PC-3 (cell line): ENCODE data around the gene IST1. TPM values are rescaled to one million over a fixed set of nuclear protein-coding genes. Genes with fewer than 3 reads are reported as not detected.

ENCODE experiments used
- ATAC-seq: fragments of 200-7000 bp; cut with Tn5 transposase; 2 replicates; pipeline ENCODE4 v1.9.1; 2020; ENCODE audit warnings: mild to moderate bottlenecking, moderate library complexity
- BruUV-seq: library from RNA; stranded (reverse); fragments of 400-500 nt; replicated peaks from 2 replicates; lab custom pipeline; 2021; lab: Mats Ljungman, UMichigan
- CTCF ChIA-PET: fragments of 300-600 bp; sonication (Branson Sonifier 250); formaldehyde crosslinking; loops from one replicate; lab custom pipeline; 2022; ENCODE audit warnings: antibody characterized with exemption; lab: Charles Lee
- POLR2A ChIA-PET: fragments of 300-600 bp; sonication (Branson Sonifier 250); formaldehyde crosslinking; loops from one replicate; lab custom pipeline; 2022; ENCODE audit warnings: antibody characterized with exemption; ENCODE audit not compliant: unreplicated experiment; lab: Charles Lee
- DNase-seq: peaks from one replicate; pipeline ENCODE4 v3.0.0-alpha.2; 2015
- H2AFZ ChIP-seq: fragments of 300-600 bp; sonication (generic); 2 replicates; pipeline ENCODE4 v1.6.0; 2016; ENCODE audit warnings: antibody characterized with exemption, low read length
- H3F3A ChIP-seq: fragments of 300-600 bp; sonication (generic); one replicate; pipeline ENCODE4 v1.6.0; 2017; ENCODE audit warnings: antibody characterized with exemption, low read length, control low read depth, mild to moderate bottlenecking; ENCODE audit not compliant: unreplicated experiment
- H3K27ac ChIP-seq: fragments of 300-600 bp; sonication (generic); 2 replicates; pipeline ENCODE4 v1.5.1; 2016; ENCODE audit warnings: mild to moderate bottlenecking, low read length
- H3K27me3 ChIP-seq: fragments of 300-600 bp; sonication (generic); 2 replicates; pipeline ENCODE4 v1.6.1; 2016; ENCODE audit warnings: low read length, mixed read lengths
- H3K36me3 ChIP-seq: fragments of 300-600 bp; sonication (generic); 2 replicates; pipeline ENCODE4 v1.6.1; 2016; ENCODE audit warnings: low read depth, mixed run types, low read length, mixed read lengths
- H3K4me1 ChIP-seq: fragments of 300-600 bp; sonication (generic); 2 replicates; pipeline ENCODE4 v1.5.1; 2016; ENCODE audit warnings: low read length; ENCODE audit not compliant: insufficient read depth
- H3K4me2 ChIP-seq: fragments of 300-600 bp; sonication (generic); 2 replicates; pipeline ENCODE4 v1.6.0; 2016; ENCODE audit warnings: low read length
- H3K4me3 ChIP-seq: fragments of 300-600 bp; sonication (generic); 2 replicates; pipeline ENCODE4 v1.5.1; 2016; ENCODE audit warnings: mild to moderate bottlenecking, low read length, mixed read lengths
- H3K79me2 ChIP-seq: fragments of 300-600 bp; sonication (generic); 2 replicates; pipeline ENCODE4 v1.6.1; 2017; ENCODE audit warnings: low read length, mixed read lengths
- H3K9ac ChIP-seq: fragments of 300-600 bp; sonication (generic); 2 replicates; pipeline ENCODE4 v1.6.0; 2016; ENCODE audit warnings: mild to moderate bottlenecking, low read length
- H3K9me2 ChIP-seq: fragments of 300-600 bp; sonication (generic); replicated peaks from 2 replicates; pipeline ENCODE4 v1.6.1; 2016; ENCODE audit warnings: mixed run types, low read length, mixed read lengths
- H3K9me3 ChIP-seq: fragments of 300-600 bp; sonication (generic); 2 replicates; pipeline ENCODE4 v1.6.1; 2016; ENCODE audit warnings: low read length, mixed read lengths
- H4K20me1 ChIP-seq: fragments of 300-600 bp; sonication (generic); 2 replicates; pipeline ENCODE4 v1.6.1; 2016; ENCODE audit warnings: low read length, mixed read lengths
- EZH2 ChIP-seq: fragments of 300-600 bp; sonication (generic); IDR thresholded peaks from one replicate; pipeline ENCODE4 v1.6.1; 2017; ENCODE audit warnings: antibody characterized with exemption, mild to moderate bottlenecking, low read length; ENCODE audit not compliant: unreplicated experiment
- EZH2phosphoT487 ChIP-seq: fragments of 300-600 bp; sonication (generic); IDR thresholded peaks from 2 replicates; pipeline ENCODE4 v1.6.1; 2018; ENCODE audit warnings: mild to moderate bottlenecking, antibody characterized with exemption, low read length, borderline replicate concordance
- intact Hi-C: fragments of 100-400 bp; cut with micrococcal nuclease; formaldehyde crosslinking; loops from 2 replicates; pipeline ENCODE4 v1.9.0; 2023
- total RNA-seq: library from RNA; depleted of rRNA; stranded (reverse); fragments of >200 nt; gene quantifications from 2 replicates; pipeline ENCODE4 v1.2.3, GENCODE V29; 2014
- TF ChIP-seq, protein P1 (sequence below): fragments of 300-600 bp; sonication (generic); conservative IDR thresholded peaks from 2 replicates; pipeline ENCODE4 v1.5.1; 2017; ENCODE audit warnings: antibody characterized with exemption, low read depth, mild to moderate bottlenecking, low read length

The IST1 gene
- total RNA-seq, 1 experiment from 2014 or later = 86.4 TPM

DNA sequence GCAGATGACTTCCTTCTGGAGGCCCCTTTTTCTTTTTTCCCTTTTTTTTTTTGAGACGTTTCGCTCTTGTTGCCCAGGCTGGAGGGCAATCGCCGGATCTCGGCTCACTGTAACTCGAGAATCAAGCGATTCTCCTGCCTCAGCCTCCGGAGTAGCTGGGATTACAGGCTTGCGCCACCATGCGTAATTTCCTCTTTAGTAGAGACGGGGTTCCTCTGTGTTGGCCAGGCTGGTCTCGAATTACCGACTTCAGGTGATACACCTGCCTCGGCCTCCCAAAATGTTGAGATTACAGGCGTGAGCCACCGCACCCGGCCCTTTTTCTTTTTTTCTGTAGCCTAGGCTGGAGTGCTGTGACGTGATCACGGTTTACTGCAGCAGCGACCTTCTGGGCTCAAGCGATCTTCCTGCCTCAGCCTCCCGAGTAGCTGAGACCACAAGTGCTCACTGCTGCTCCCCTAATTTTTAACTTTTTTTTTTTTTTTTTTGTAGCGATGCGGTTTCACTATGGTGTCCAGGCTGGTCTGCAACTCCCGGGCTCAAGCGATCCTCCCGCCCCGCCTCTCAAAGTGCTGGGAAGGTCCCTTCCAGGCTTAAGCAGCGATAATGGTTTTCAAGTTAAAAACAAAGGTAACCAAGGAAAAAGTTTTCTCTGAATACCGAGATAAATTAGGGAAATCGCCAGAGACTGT lies 956 bp upstream of the IST1 start:
- H3K4me2 ChIP-seq = peak overlapping the region; percentile 98
- no peaks in the 10 kb centered on the region for H3K9me2 ChIP-seq
- H3K4me1 ChIP-seq = peaks cover 13% of the 10 kb centered on the region; the same call in 1 of the 2 replicates
- H3K9ac ChIP-seq = peak overlapping the region; percentile 98
- no peaks in the 10 kb centered on the region for H3K27me3 ChIP-seq
- DNase-seq (peak; percentile 59), ATAC-seq (peak; percentile 48)
- TF ChIP-seq, protein P1, sequence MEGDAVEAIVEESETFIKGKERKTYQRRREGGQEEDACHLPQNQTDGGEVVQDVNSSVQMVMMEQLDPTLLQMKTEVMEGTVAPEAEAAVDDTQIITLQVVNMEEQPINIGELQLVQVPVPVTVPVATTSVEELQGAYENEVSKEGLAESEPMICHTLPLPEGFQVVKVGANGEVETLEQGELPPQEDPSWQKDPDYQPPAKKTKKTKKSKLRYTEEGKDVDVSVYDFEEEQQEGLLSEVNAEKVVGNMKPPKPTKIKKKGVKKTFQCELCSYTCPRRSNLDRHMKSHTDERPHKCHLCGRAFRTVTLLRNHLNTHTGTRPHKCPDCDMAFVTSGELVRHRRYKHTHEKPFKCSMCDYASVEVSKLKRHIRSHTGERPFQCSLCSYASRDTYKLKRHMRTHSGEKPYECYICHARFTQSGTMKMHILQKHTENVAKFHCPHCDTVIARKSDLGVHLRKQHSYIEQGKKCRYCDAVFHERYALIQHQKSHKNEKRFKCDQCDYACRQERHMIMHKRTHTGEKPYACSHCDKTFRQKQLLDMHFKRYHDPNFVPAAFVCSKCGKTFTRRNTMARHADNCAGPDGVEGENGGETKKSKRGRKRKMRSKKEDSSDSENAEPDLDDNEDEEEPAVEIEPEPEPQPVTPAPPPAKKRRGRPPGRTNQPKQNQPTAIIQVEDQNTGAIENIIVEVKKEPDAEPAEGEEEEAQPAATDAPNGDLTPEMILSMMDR = 0 out of 2 replicates have a peak, but pooled peaks have one; percentile 13
- TF ChIP-seq EZH2 = no peak
- intact Hi-C loops = loop anchor here (5.0 kb wide), 1 partner anchor 198 kb away; the partner anchor contains the start of genes DHX38 and TXNL4B
- H3F3A ChIP-seq = no peaks in the 10 kb centered on the region
- peak overlapping the region; percentile 82 for H3K27ac ChIP-seq
- H2AFZ ChIP-seq = peak overlapping the region; percentile 88
- POLR2A ChIA-PET = no interaction called here
- no peaks in the 10 kb centered on the region for H3K36me3 ChIP-seq
- CTCF ChIA-PET = no interaction called here
- no TSS peak for BruUV-seq
- H3K79me2 ChIP-seq = peaks cover 41% of the 10 kb centered on the region
- peak overlapping the region; percentile 100 for H3K4me3 ChIP-seq
- peaks cover 20% of the 10 kb centered on the region; the same call in 1 of the 2 replicates for H4K20me1 ChIP-seq
- H3K9me3 ChIP-seq = no peaks in the 10 kb centered on the region

DNA sequence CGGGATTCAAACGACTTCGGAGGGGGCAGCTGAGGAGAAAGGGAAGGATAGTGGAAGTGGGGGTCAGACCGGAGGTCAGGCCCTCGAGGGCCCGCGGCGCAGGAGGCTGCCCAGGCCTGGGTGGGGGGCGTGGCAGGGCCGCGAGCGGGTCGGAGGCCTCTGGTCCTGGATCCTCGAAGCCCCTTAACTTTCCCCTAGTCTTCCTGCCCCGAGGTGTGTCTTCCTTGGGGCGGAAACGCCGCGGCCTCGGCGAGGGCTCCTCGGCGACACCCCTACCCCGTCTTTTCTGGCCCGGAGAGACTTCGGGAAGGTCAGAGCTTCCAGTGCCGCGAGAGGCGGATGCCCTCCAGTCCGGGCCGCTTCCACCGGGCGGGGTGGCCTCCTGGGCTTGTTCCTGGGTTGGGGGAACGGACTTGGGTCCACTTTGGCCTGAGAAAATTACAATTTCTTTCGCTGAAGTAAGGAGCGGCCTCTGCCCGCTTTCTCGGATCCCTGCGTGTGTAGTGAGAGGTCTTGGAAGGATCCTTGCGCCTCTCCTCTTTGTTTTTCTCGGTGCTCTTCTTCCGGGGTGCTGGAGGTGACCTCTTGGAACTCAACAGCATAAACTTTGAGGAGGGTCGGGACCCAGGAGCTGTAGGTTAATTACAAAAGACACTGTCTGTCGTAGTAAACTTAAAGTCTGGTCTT lies 491 bp downstream of the IST1 start:
- peak overlapping the region; percentile 100 for H3K4me3 ChIP-seq
- peak overlapping the region; percentile 98 for H3K4me2 ChIP-seq
- H3K4me1 ChIP-seq = peaks cover 13% of the 10 kb centered on the region; the same call in 1 of the 2 replicates
- no peaks in the 10 kb centered on the region for H3K9me3 ChIP-seq
- H3K27ac ChIP-seq = peak overlapping the region; percentile 82
- ChIA-PET POLR2A (interaction anchor here (0.5 kb wide), 1 partner anchor 12 kb away, joined by 6 read pairs; no protein-coding TSS in a partner anchor), CTCF (no interaction called here)
- H4K20me1 ChIP-seq = peaks cover 27% of the 10 kb centered on the region; the same call in 1 of the 2 replicates
- H3K36me3 ChIP-seq = no peaks in the 10 kb centered on the region
- peak overlapping the region; percentile 81 for H2AFZ ChIP-seq
- intact Hi-C loops = no loop called here
- H3K79me2 ChIP-seq = peaks cover 55% of the 10 kb centered on the region
- ATAC-seq (peak; percentile 5; the same call in 1 of the 2 replicates), DNase-seq (peak; percentile 9)
- TSS peak; percentile 45 for BruUV-seq
- H3K9ac ChIP-seq = peak overlapping the region; percentile 98
- no peaks in the 10 kb centered on the region for H3F3A ChIP-seq
- no peaks in the 10 kb centered on the region for H3K27me3 ChIP-seq
- no peaks in the 10 kb centered on the region for H3K9me2 ChIP-seq
- no peak for TF ChIP-seq EZH2
- TF ChIP-seq, protein P1 = no peak
- no peak for TF ChIP-seq EZH2phosphoT487
